ENCODE data around the gene RCC2. TPM values are rescaled to one million over a fixed set of nuclear protein-coding genes. Genes with fewer than 3 reads are reported as not detected.

The RCC2 gene
- total and polyA plus RNA-seq, 2 donors = 24.0 to 36.9 TPM

- Histone ChIP-seq H3K36me3 (ENCODE audit: insufficient read depth) (no peaks in the 10 kb centered on the region), H3K27ac (ENCODE audit: low read depth) (no peak overlapping the region), H3K4me1 (ENCODE audit: insufficient read depth) (no peaks in the 10 kb centered on the region), H3K4me3 (ENCODE audit: low read depth, low read length) (no peak overlapping the region)
- 83% methylated on average over 4 of the region's 4 CpGs for WGBS
- DNase-seq (ENCODE audit: extremely low spot score) = no peak
These were observed 75.7 kb downstream of the RCC2 start for GRCh38 chr1:17363771-17364170.

DNA sequence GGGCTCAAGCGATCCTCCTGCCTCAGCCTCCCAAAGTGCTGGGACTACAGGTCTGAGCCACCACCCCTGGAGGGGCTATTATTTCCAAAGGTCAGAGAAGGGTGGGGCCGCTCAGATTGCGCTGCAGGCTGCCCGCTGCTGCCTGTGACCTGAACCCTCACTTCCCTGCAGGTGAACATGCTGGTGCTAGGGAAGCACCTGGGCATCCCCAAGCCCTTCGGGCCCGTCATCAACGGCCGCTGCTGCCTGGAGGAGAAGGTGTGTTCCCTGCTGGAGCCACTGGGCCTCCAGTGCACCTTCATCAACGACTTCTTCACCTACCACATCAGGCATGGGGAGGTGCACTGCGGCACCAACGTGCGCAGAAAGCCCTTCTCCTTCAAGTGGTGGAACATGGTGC is 76.1 kb downstream of the RCC2 start:
- no peaks in the 10 kb centered on the region for H3K36me3 ChIP-seq (ENCODE audit: insufficient read depth)
- WGBS = 85% methylated on average over 12 of the region's 12 CpGs
- no peaks in the 10 kb centered on the region for H3K4me1 ChIP-seq (ENCODE audit: insufficient read depth)
- no peak overlapping the region for H3K27ac ChIP-seq (ENCODE audit: low read depth)
- H3K4me3 ChIP-seq (ENCODE audit: low read depth, low read length) = no peak overlapping the region
- no peak for DNase-seq (ENCODE audit: extremely low spot score)

GRCh38 chr1:17361687-17362086 is 77.8 kb downstream of the RCC2 start:
- Histone ChIP-seq H3K4me3 (ENCODE audit: low read depth, low read length) (no peak overlapping the region), H3K4me1 (ENCODE audit: insufficient read depth) (no peaks in the 10 kb centered on the region), H3K36me3 (ENCODE audit: insufficient read depth) (no peaks in the 10 kb centered on the region), H3K27ac (ENCODE audit: low read depth) (no peak overlapping the region)
- WGBS = 67% methylated on average over 4 of the region's 4 CpGs
- DNase-seq (ENCODE audit: extremely low spot score) = no peak

GRCh38 chr1:17360272-17360956 is 79.1 kb downstream of the RCC2 start:
- no peaks in the 10 kb centered on the region for H3K36me3 ChIP-seq (ENCODE audit: insufficient read depth)

GRCh38 chr1:17359808-17360207 is 79.7 kb downstream of the RCC2 start:
- no peaks in the 10 kb centered on the region for H3K4me1 ChIP-seq (ENCODE audit: insufficient read depth)
- H3K27ac ChIP-seq (ENCODE audit: low read depth) = no peak overlapping the region
- H3K36me3 ChIP-seq (ENCODE audit: insufficient read depth) = no peaks in the 10 kb centered on the region
- DNase-seq (ENCODE audit: extremely low spot score) = no peak
- no peak overlapping the region for H3K4me3 ChIP-seq (ENCODE audit: low read depth, low read length)
- WGBS = 79% methylated on average over 9 of the region's 9 CpGs

More at GRCh38 chr1:17360272-17360956, 79.1 kb downstream of the RCC2 start:
- Histone ChIP-seq H3K27ac (ENCODE audit: low read depth) (no peak overlapping the region), H3K4me1 (ENCODE audit: insufficient read depth) (no peaks in the 10 kb centered on the region), H3K4me3 (ENCODE audit: low read depth, low read length) (no peak overlapping the region)
- no peak for DNase-seq (ENCODE audit: extremely low spot score)
- WGBS = 83% methylated on average over 11 of the region's 11 CpGs

DNA sequence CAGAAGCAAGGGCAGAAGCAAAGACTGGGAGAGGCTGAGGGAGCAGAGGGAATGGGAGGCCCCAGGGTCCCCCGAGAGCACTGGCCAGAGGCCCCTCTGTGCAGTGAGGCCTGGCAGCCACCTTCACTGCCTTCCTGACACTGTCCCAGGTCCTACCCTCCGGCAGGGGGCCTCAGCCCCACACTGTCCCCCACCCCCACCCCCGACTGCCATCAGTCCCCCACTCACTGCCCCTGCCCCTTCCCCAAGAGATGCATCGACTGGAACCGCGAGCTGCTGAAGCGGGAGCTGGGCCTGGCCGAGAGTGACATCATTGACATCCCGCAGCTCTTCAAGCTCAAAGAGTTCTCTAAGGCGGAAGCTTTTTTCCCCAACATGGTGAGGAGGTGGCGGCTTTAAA is 80.4 kb downstream of the RCC2 start:
- DNase-seq (ENCODE audit: extremely low spot score) = no peak
- Histone ChIP-seq H3K4me3 (ENCODE audit: low read depth, low read length) (no peak overlapping the region), H3K4me1 (ENCODE audit: insufficient read depth) (no peaks in the 10 kb centered on the region), H3K27ac (ENCODE audit: low read depth) (no peak overlapping the region), H3K36me3 (ENCODE audit: insufficient read depth) (no peaks in the 10 kb centered on the region)
- WGBS = 52% methylated on average over 11 of the region's 11 CpGs

DNA sequence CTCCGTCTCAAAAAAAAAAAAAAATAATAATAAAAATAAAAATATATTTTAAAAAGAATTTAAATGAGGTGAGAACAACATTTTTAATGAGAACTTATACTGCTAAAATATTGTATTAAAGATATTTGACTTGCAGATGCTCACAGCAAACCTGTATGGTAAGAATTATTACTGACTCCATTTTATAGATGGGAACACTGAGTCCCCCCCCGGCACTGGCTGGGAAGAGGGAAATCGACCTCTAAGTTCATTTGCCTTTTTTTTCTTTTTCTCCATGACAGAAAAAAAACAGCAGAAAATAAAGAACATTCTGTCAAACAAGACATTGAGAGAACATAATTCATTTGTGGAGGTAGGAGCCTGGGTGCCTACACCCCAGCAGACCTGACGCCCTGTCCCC is 80.9 kb downstream of the RCC2 start:
- WGBS = 88% methylated on average over 3 of the region's 4 CpGs

More for the DNA sequence above, 80.9 kb downstream of the RCC2 start:
- no peak for DNase-seq (ENCODE audit: extremely low spot score)
- Histone ChIP-seq H3K27ac (ENCODE audit: low read depth) (no peak overlapping the region), H3K4me3 (ENCODE audit: low read depth, low read length) (no peak overlapping the region), H3K36me3 (ENCODE audit: insufficient read depth) (no peaks in the 10 kb centered on the region), H3K4me1 (ENCODE audit: insufficient read depth) (no peaks in the 10 kb centered on the region)

Other genes with a start within 250 kb of the RCC2 start
- gene PADI1, start 234.5 kb downstream of the RCC2 start, total RNA-seq = 0.16 TPM
- 0.18 TPM for gene PADI1, start 234.5 kb downstream of the RCC2 start, polyA plus RNA-seq
- gene PADI3, start 190.6 kb downstream of the RCC2 start, total RNA-seq = 6.9 TPM
- gene PADI3, start 190.6 kb downstream of the RCC2 start, polyA plus RNA-seq = 11.6 TPM
- not detected for gene PADI4, start 131.5 kb downstream of the RCC2 start, total RNA-seq
- 0.10 TPM for gene PADI4, start 131.5 kb downstream of the RCC2 start, polyA plus RNA-seq
- gene PADI6, start 67.5 kb downstream of the RCC2 start, total RNA-seq = not detected
- not detected for gene PADI6, start 67.5 kb downstream of the RCC2 start, polyA plus RNA-seq
- 26.5 TPM for gene ARHGEF10L, start 100.0 kb upstream of the RCC2 start, total RNA-seq
- gene ARHGEF10L, start 100.0 kb upstream of the RCC2 start, polyA plus RNA-seq = 41.4 TPM